HepG2 (cell line): ENCODE results near the gene CACHD1. TPM values are rescaled to one million over a fixed set of nuclear protein-coding genes. Genes with fewer than 3 reads are reported as not detected.

Experiments
- CCDC6 ChIP-seq: sonication (generic); formaldehyde crosslinking; IDR thresholded peaks from 2 replicates; pipeline ENCODE4 v1.8.1; 2022; ENCODE audit warnings: mild to moderate bottlenecking, missing genetic modification reagents, moderate library complexity
- DMAP1 ChIP-seq: IDR thresholded peaks from 2 replicates; pipeline ENCODE4 v1.6.1; 2016
- MAX ChIP-seq: IDR thresholded peaks from 2 replicates; pipeline ENCODE4 v1.6.1; 2012; ENCODE audit warnings: inconsistent platforms
- MLXIP ChIP-seq: sonication (generic); formaldehyde crosslinking; IDR thresholded peaks from 2 replicates; pipeline ENCODE4 v1.9.0; 2021; ENCODE audit warnings: missing genetic modification reagents, borderline replicate concordance
- PATZ1 ChIP-seq: sonication (generic); formaldehyde crosslinking; IDR thresholded peaks from 2 replicates; pipeline ENCODE4 v1.4.0; 2020; ENCODE audit warnings: missing genetic modification reagents
- SNAPC2 ChIP-seq: sonication (generic); formaldehyde crosslinking; IDR thresholded peaks from 2 replicates; pipeline ENCODE4 v1.8.1; 2022; ENCODE audit warnings: mild to moderate bottlenecking, missing genetic modification reagents
- TBX2 ChIP-seq: sonication (generic); formaldehyde crosslinking; IDR thresholded peaks from 2 replicates; pipeline ENCODE4 v1.5.0; 2020; ENCODE audit warnings: missing genetic modification reagents, mild to moderate bottlenecking, borderline replicate concordance
- ZBTB38 ChIP-seq: sonication (generic); formaldehyde crosslinking; IDR thresholded peaks from 2 replicates; pipeline ENCODE4 v1.5.1; 2020; ENCODE audit warnings: mild to moderate bottlenecking, missing genetic modification reagents
- polyA plus RNA-seq, 8 experiments: library from polyadenylated mRNA; depleted of rRNA in 3 of 8; stranded (reverse) in 7 of 8; unstranded in 1 of 8; fragments of >200 nt; fragmentation: Illumina TruSeq in 4 of 8; extraction: Trizol in 4 of 8; gene quantifications; 2 replicates each; pipeline versions ENCODE4 v1.2.1 to v1.2.3, GENCODE V29; 2011 to 2016; ENCODE audit warnings: low read depth in 4 of 8, missing spikeins in 1 of 8, mixed read lengths in 1 of 8; ENCODE audit not compliant: insufficient read depth in 1 of 8
- total RNA-seq, 5 experiments: library from RNA; depleted of rRNA; stranded (reverse); fragments of >200 nt; fragmentation: Illumina TruSeq; extraction: Trizol; gene quantifications; 2 replicates each; pipeline ENCODE4 v1.2.3, GENCODE V29; 2016; ENCODE audit warnings: low read depth in 1 of 5
- TF ChIP-seq, protein P1 (sequence below): sonication (generic); formaldehyde crosslinking; IDR thresholded peaks from 2 replicates; pipeline ENCODE4 v1.4.0; 2020; ENCODE audit warnings: missing genetic modification reagents
- TF ChIP-seq, protein P2 (sequence below): sonication (generic); formaldehyde crosslinking; IDR thresholded peaks from 2 replicates; pipeline ENCODE4 v1.5.1; 2020; ENCODE audit warnings: mild to moderate bottlenecking, missing genetic modification reagents, moderate library complexity
- TF ChIP-seq, protein P3 (sequence below): IDR thresholded peaks from 2 replicates; pipeline ENCODE4 v1.6.1; 2016

The CACHD1 gene
- total and polyA plus RNA-seq, 2 of the 13 experiments (the other 11 are each of a cell fraction or from before 2014, with no cell fraction given): 0.11 TPM; not detected in 1

GRCh38 chr1:64492424-64492823 is 22.5 kb downstream of the CACHD1 start (continued):
- TF ChIP-seq ZBTB38 (CRISPR knock-in tag) (no peak), SNAPC2 (no peak), PATZ1 (CRISPR knock-in tag) (no peak), MAX (no peak), DMAP1 (no peak), CCDC6 (CRISPR knock-in tag) (no peak), TBX2 (CRISPR knock-in tag) (no peak), MLXIP (CRISPR knock-in tag) (no peak)
- TF ChIP-seq, protein P1, sequence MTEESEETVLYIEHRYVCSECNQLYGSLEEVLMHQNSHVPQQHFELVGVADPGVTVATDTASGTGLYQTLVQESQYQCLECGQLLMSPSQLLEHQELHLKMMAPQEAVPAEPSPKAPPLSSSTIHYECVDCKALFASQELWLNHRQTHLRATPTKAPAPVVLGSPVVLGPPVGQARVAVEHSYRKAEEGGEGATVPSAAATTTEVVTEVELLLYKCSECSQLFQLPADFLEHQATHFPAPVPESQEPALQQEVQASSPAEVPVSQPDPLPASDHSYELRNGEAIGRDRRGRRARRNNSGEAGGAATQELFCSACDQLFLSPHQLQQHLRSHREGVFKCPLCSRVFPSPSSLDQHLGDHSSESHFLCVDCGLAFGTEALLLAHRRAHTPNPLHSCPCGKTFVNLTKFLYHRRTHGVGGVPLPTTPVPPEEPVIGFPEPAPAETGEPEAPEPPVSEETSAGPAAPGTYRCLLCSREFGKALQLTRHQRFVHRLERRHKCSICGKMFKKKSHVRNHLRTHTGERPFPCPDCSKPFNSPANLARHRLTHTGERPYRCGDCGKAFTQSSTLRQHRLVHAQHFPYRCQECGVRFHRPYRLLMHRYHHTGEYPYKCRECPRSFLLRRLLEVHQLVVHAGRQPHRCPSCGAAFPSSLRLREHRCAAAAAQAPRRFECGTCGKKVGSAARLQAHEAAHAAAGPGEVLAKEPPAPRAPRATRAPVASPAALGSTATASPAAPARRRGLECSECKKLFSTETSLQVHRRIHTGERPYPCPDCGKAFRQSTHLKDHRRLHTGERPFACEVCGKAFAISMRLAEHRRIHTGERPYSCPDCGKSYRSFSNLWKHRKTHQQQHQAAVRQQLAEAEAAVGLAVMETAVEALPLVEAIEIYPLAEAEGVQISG (CRISPR knock-in tag): no peak
- TF ChIP-seq, protein P2, sequence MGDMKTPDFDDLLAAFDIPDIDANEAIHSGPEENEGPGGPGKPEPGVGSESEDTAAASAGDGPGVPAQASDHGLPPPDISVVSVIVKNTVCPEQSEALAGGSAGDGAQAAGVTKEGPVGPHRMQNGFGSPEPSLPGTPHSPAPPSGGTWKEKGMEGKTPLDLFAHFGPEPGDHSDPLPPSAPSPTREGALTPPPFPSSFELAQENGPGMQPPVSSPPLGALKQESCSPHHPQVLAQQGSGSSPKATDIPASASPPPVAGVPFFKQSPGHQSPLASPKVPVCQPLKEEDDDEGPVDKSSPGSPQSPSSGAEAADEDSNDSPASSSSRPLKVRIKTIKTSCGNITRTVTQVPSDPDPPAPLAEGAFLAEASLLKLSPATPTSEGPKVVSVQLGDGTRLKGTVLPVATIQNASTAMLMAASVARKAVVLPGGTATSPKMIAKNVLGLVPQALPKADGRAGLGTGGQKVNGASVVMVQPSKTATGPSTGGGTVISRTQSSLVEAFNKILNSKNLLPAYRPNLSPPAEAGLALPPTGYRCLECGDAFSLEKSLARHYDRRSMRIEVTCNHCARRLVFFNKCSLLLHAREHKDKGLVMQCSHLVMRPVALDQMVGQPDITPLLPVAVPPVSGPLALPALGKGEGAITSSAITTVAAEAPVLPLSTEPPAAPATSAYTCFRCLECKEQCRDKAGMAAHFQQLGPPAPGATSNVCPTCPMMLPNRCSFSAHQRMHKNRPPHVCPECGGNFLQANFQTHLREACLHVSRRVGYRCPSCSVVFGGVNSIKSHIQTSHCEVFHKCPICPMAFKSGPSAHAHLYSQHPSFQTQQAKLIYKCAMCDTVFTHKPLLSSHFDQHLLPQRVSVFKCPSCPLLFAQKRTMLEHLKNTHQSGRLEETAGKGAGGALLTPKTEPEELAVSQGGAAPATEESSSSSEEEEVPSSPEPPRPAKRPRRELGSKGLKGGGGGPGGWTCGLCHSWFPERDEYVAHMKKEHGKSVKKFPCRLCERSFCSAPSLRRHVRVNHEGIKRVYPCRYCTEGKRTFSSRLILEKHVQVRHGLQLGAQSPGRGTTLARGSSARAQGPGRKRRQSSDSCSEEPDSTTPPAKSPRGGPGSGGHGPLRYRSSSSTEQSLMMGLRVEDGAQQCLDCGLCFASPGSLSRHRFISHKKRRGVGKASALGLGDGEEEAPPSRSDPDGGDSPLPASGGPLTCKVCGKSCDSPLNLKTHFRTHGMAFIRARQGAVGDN (CRISPR knock-in tag): no peak
- TF ChIP-seq, protein P3, sequence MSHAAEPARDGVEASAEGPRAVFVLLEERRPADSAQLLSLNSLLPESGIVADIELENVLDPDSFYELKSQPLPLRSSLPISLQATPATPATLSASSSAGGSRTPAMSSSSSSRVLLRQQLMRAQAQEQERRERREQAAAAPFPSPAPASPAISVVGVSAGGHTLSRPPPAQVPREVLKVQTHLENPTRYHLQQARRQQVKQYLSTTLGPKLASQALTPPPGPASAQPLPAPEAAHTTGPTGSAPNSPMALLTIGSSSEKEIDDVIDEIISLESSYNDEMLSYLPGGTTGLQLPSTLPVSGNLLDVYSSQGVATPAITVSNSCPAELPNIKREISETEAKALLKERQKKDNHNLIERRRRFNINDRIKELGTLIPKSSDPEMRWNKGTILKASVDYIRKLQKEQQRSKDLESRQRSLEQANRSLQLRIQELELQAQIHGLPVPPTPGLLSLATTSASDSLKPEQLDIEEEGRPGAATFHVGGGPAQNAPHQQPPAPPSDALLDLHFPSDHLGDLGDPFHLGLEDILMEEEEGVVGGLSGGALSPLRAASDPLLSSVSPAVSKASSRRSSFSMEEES: no peak
